ENCODE data around the gene SULT1A3.
"Not testable (repeated sequence)": the region's sequence is repeated elsewhere in the genome, so short reads cannot be mapped to it uniquely, and the experiment has no call there.

The SULT1A3 gene

DNA sequence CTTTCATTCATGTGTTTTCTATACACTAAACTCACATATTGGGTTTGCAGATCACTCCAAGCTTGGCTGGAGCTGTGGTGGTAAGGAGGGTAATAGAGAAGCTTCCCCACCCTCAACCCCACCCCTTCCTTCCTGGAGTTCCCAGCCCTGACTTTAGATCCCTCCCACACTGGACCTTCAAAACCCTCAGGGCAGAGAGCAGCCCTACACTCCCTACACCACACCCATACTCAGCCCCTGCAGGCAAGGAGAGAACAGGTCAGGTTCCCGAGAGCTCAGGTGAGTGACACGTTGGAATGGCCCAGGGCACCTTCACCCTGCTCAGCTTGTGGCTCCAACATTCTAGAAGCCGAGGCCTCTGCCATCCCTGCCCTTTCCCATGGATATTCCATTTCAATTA is at the start of gene SULT1A3:
Gene SULT1A3, plus strand, starts transcription at position 207 of the 400 bp plus-strand sequence. CDS start 1,474 bp downstream, outside the sequence.
- not testable (repeated sequence) for DNase-seq

DNA sequence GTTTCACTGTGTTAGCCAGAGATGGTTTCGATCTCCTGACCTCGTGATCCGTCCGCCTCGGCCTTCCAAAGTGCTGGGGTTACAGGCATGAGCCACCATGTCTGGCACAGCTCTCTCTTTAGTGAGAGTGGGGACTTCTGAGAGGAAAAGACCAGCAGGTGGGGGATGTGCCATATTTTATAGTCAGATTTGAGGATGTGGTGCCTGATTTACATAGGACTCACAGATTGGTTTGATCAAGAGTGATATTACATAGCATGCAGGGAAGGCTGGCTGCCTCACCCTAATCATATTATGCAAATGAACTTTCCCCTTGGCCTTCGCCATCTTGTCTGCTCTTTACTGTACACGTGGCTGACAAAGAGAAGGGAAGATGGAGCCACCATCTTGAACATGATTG is 48.0 kb upstream of the SULT1A3 start:
- DNase-seq = no peak

DNA sequence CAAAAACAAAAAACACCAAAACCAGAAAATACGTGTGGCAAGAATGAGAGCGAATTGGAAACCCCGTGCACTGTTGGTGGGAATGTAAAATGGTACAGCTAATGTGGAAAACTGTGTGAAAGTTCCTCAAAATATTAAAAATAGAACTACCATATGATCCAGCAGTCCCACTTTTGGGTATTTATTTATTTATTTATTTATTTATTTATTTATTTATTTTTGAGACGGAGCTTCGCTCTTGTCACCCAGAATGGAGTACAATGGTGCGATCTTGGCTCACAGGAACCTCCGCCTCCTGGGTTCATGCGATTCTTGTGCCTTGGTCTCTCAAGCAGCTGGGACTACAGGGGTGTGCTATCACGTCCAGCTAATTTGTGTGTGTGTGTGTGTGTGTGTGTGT is 46.5 kb upstream of the SULT1A3 start:
- no peak for DNase-seq

- no peak for DNase-seq
Observed at GRCh38 chr16:30155188-30155587, 43.9 kb upstream of the SULT1A3 start.

DNA sequence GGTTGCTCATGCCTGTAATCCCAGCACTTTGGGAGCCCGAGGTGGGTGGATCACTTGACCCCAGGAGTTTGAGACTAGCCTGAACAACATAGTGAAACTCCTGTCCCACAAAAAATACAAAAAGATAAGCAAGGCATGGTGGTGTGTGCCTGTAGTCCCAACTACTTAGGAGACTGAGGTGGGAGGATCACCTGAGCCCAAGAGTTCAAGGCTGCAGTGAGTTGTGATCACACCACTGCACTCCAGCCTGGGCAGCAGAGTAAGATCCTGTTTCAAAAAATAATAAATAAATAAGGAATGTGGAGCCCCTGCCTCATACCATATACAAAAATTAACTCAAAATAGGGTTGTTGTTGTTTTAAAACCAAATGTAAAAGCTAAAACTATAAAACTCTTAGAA is 41.8 kb upstream of the SULT1A3 start:
- no peak for DNase-seq

DNA sequence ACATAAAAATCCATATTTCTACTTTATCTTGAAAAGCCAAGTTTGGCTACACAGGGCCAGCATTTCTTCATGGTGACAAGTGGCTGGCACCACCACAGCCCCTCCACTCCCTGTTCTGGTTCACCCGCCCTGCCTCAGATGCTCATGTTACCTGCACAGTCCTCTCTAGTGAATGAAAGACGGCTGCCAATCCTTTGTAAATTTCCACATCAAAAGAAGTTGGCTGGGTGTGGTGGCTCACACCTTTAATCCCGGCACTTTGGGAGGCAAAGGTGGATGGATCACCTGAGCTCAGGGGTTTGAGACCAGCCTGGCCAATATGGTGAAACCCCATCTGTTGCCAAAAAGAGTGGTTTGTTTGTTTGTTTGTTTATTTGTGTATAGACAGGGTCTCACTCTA is 35.5 kb upstream of the SULT1A3 start:
- DNase-seq = no peak

DNA sequence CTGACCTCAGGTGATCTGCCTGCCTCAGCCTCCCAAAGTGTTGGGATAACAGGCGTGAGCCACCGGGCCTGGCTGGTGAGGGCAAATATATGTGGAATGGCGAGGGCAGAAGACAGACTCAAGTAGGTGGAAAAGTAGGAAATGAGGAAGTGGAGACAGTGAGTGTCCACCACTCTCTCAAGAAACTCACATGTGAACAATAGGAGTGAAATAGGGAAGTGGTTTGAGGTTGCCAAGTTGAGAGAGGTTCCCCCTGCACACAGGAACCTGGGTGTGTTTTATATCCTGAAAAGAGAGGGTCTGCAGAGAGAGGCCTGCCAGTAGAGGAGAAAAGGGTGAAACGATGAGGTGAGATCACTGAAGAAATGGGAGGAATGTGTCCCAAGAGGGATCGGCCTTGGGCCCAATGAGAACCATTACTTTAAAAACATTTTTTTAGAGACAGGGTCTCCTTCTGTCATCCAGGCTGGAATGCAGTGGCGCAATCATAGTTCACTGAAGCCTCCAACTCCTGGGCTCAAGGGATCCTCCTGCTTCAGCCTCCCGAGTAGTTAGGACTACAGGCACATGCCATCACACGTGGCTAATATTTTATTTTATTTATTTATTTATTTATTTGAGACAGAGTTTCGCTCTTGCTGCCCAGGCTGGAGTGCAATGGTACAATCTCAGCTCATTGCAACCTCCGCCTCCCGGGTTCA is 32.7 kb upstream of the SULT1A3 start:
- peak; percentile 34 for DNase-seq

- not testable (repeated sequence) for DNase-seq
Observed at GRCh38 chr16:30168746-30169145, 30.3 kb upstream of the SULT1A3 start.

- DNase-seq = not testable (repeated sequence)
Observed at GRCh38 chr16:30169416-30169815, 29.6 kb upstream of the SULT1A3 start.

DNA sequence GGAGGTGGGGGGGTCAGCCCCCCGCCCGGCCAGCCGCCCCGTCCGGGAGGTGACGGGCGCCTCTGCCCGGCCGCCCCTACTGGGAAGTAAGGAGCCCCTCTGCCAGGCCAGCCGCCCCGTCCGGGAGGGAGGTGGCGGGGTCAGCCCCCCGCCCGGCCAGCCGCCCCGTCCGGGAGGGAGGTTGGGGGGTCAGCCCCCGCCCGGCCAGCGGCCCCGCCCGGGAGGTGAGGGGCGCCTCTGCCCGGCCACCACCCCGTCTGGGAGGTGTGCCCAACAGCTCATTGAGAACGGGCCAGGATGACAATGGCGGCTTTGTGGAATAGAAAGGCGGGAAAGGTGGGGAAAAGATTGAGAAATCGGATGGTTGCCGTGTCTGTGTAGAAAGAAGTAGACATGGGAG is 28.9 kb upstream of the SULT1A3 start:
- DNase-seq = not testable (repeated sequence)

DNA sequence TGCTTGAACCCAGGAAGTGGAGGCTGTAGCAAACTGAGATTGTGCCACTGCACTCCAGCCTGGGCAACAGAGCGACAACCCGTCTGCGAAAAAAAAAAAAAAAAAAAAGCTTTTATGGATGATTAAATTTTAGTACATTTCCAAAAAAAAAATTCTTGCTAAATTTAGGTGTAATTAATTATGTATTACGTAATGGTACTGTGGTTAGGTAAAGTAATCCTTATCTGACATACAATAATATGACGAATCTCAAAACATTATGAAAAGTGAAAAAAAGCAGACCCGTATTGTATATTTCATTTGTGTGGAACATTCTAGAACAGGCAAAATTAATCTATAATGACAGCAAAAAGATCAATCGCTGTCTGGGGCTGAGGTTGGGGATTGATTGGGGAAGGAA is 26.0 kb upstream of the SULT1A3 start:
- DNase-seq = no peak

DNA sequence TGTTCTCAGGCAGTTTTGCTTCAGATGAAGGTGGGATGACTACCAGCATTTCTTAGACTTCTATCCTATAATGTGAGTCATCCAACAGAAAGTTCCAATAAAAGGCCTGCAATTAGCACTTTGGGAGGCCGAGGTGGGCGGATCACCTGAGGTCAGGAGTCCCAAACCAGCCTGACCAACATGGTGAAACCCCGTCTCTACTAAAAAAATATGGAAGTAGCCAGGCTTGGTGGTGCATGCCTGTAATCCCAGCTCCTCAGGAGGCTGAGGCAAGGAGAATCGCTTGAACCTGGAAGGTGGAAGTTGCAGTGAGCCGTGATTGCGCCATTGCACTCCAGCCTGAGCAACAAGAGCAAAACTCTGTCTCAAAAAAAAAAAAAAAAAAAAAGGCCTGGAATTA is 22.2 kb upstream of the SULT1A3 start:
- DNase-seq = not testable (repeated sequence)

DNA sequence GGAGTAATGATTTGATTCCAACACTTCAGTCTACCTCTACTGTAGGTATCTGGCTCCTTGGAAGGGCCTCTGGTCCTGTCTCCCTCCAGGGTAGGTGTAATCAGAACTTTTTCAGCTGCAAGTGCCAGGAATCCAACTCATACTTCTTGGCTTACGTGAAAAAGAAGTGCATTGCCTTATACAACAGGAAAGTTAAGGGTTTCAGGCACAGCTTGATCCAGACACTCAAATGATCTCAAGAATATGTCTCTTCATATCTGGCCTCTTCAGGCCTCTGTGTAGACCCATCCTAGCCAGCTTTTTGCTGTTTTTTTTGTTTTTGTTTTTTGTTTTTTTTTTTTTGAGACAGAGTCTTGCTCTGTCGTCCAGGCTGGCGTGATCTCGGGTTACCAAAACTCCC is 19.9 kb upstream of the SULT1A3 start:
- DNase-seq = no peak

DNA sequence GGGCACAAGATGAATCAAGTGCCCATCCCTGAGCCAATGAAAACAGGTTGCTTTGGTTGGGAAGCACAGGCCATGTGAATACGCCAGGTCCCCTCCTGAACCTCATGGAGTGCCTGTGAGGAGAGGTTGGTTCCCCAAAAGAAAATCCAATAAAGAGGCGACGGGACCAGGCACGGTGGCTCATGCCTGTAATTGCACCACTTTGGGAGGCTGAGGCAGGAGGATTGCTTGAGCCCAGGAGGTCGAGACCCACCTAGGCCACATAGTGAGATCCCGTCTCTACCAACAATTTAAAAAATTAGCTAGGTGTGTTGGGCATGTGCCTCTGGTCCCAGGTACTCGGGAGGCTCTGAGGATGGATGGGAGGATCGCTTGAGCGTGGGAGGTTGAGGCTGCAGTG is 19.1 kb upstream of the SULT1A3 start:
- no peak for DNase-seq

GRCh38 chr16:30180741-30181140 is 18.3 kb upstream of the SULT1A3 start:
- DNase-seq = no peak

GRCh38 chr16:30183233-30184095 is 15.6 kb upstream of the SULT1A3 start, which contains the start of gene CORO1A:
Gene CORO1A (plus strand): TSS chr16:30183602. CDS start chr16:30185210, 1,608 bp downstream.
- peak; percentile 80 for DNase-seq

DNA sequence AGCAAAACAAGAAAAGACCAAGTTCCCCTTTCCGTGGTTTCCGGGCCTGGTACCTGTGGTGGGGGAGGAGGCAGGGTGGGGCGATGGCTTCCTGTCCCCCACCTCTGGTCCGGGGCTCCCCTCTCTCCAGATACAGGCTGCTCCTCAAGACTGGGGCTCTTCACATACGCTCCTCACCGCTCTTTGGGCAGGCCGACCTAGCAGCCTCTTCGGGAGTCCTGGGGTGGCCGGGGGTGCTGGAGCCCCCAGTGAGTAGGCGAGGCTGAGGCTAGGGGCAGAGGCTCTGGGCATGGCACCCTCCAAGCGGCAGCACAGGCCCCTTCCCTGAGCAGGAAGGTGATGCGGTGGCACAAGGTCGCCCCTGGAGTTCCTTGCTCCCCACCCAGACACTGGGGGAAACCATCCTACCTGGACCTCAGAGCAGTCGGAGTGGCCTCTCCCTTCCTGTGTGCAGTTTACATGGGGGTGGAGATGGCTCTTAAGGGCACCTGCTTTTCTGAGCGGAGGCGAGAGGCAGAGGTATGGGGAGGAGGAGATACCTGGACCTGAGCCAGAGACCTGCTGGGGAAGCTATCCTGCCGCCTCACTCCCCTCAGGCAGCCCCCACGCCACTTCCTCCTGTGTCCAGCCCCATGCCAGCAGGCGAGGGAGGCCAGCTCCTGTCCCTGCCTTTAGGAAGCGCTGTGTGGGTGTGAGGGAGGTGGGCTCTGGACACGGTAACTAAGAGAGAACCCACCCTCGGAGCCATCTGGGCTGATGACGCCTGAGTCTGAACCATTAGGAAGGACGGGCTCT is 14.8 kb upstream of the SULT1A3 start:
- DNase-seq = peak; percentile 88

- no peak for DNase-seq
Observed at GRCh38 chr16:30184891-30185682, 14.0 kb upstream of the SULT1A3 start.

- DNase-seq = peak; percentile 91
Observed at GRCh38 chr16:30185683-30186421, 13.2 kb upstream of the SULT1A3 start.

DNA sequence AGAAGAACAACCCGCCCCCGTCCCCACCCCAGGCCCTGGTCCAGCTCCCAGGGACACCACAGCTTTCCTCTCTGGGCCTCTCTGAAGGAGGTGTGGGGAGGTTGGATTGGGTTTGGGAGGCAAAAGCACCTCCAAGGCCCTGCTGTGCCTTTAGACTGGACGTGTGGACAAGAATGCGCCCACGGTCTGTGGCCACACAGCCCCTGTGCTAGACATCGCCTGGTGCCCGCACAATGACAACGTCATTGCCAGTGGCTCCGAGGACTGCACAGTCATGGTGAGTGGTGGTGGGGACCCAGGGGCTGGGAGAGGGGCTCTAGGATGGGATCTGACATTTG is 12.6 kb upstream of the SULT1A3 start:
- DNase-seq = no peak

DNA sequence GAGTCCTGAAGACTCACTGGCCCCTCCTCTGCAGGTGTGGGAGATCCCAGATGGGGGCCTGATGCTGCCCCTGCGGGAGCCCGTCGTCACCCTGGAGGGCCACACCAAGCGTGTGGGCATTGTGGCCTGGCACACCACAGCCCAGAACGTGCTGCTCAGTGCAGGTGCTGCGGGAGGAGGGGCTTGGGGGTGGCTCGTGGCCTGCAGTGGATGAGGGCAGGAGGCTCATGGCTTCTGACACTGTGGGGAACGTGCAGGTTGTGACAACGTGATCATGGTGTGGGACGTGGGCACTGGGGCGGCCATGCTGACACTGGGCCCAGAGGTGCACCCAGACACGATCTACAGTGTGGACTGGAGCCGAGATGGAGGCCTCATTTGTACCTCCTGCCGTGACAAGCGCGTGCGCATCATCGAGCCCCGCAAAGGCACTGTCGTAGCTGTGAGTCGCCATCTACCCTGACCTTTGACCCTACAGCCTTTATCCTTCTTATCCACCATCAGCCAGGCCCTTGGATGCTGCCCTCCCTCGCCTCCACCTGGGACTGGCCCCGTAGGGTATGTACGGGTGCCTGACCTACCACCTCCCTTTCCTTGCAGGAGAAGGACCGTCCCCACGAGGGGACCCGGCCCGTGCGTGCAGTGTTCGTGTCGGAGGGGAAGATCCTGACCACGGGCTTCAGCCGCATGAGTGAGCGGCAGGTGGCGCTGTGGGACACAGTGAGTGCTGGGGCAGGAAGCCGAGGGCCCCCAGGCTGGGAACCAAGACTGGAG is 12.1 kb upstream of the SULT1A3 start:
- peak; percentile 88 for DNase-seq

Measured in CD4-positive, alpha-beta T cell treated with Interleukin-21 for 1 hour (primary cell).